Stomach (tissue), 4 donors: ENCODE measurements around the gene ZNF597.

Experiments used
- EP300 ChIP-seq: sonication (generic); formaldehyde crosslinking; IDR thresholded peaks from one replicate; pipeline ENCODE4 v1.6.1; 2017; ENCODE audit warnings: antibody characterized with exemption
- TF ChIP-seq, protein P1 (sequence below), 7 experiments: fragments of 450-650 bp in 4 of 7; fragments of 200-600 bp in 3 of 7; sonication (generic) in 3 of 7; IDR thresholded peaks; one replicate each; pipeline ENCODE4 v1.5.1; 2016 to 2019; ENCODE audit warnings: antibody characterized with exemption in 7 of 7, control low read depth in 2 of 7, mild to moderate bottlenecking in 1 of 7

DNA sequence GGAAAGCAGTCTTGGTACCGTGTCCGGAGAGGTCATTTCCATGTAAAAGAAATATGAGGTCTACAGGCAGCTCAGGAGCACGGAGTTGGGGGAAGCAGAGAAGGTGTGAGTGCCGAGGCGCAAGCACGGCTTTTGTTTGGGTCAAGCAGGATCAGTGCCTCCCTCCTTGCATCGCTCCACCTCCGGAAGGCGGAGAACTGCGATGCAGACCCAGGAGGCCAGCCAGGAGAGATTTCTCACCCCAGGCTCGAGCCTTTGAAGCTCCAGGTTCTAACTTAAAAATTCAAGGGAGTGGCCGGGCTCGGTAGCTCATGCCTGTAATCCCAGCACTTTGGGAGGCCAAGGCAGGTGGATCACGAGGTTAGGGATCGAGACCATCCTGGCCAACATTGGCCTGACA, 25.2 kb upstream of the ZNF597 start:
- TF ChIP-seq, protein P1, sequence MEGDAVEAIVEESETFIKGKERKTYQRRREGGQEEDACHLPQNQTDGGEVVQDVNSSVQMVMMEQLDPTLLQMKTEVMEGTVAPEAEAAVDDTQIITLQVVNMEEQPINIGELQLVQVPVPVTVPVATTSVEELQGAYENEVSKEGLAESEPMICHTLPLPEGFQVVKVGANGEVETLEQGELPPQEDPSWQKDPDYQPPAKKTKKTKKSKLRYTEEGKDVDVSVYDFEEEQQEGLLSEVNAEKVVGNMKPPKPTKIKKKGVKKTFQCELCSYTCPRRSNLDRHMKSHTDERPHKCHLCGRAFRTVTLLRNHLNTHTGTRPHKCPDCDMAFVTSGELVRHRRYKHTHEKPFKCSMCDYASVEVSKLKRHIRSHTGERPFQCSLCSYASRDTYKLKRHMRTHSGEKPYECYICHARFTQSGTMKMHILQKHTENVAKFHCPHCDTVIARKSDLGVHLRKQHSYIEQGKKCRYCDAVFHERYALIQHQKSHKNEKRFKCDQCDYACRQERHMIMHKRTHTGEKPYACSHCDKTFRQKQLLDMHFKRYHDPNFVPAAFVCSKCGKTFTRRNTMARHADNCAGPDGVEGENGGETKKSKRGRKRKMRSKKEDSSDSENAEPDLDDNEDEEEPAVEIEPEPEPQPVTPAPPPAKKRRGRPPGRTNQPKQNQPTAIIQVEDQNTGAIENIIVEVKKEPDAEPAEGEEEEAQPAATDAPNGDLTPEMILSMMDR (IDR thresholded peaks at IDR 0.05) = no peak
- TF ChIP-seq EP300 = no peak
